T-helper 1 cell treated with Interleukin-12 subunit alpha and Interleukin-12 subunit beta and Interleukin-4 antibody, amounts not matched to agents 30 μg/mL and 1 μg/mL, for 36 hours (primary cell): ENCODE data around the gene RBP7.
"Not testable (repeated sequence)": the region's sequence is repeated elsewhere in the genome, so short reads cannot be mapped to it uniquely, and the experiment has no call there.

ENCODE experiments used
- H3K27ac Mint-ChIP-seq: one replicate; pipeline ENCODE4 v1.8.0; 2021; ENCODE audit warnings: mild to moderate bottlenecking, mixed read lengths
- H3K27me3 Mint-ChIP-seq: one replicate; pipeline ENCODE4 v1.8.0; 2021; ENCODE audit warnings: low read depth, mixed read lengths
- H3K36me3 Mint-ChIP-seq: one replicate; pipeline ENCODE4 v1.8.0; 2021; ENCODE audit warnings: low read depth, mixed read lengths
- H3K4me1 Mint-ChIP-seq: one replicate; pipeline ENCODE4 v1.8.0; 2021; ENCODE audit warnings: low read depth, mixed read lengths
- H3K4me3 Mint-ChIP-seq: one replicate; pipeline ENCODE4 v1.8.0; 2021; ENCODE audit warnings: mild to moderate bottlenecking, moderate library complexity, mixed read lengths
- H3K9me3 Mint-ChIP-seq: one replicate; pipeline ENCODE4 v1.8.0; 2021; ENCODE audit warnings: mixed read lengths

Gene RBP7

GRCh38 chr1:9996624-9997582 is at the start of gene RBP7:
Gene RBP7 (plus strand): TSS chr1:9997228. CDS start chr1:9997259, 31 bp downstream.
- Mint-ChIP-seq H3K4me3 (peak within 1 kb of the TSS; percentile 76), H3K4me1 (peaks cover 4% of the 10 kb centered on the region), H3K9me3 (no peaks in the 10 kb centered on the region), H3K27me3 (peaks cover 52% of the 10 kb centered on the region), H3K27ac (no peak within 1 kb of the TSS), H3K36me3 (peaks cover 4% of the 10 kb centered on the region)

- Mint-ChIP-seq H3K36me3 (no peaks in the 10 kb centered on the region), H3K4me1 (no peaks in the 10 kb centered on the region), H3K9me3 (no peaks in the 10 kb centered on the region), H3K27ac (no peak overlapping the region), H3K27me3 (no peaks in the 10 kb centered on the region), H3K4me3 (no peak overlapping the region)
Observed at GRCh38 chr1:9957726-9958125, 39.3 kb upstream of the RBP7 start.

DNA sequence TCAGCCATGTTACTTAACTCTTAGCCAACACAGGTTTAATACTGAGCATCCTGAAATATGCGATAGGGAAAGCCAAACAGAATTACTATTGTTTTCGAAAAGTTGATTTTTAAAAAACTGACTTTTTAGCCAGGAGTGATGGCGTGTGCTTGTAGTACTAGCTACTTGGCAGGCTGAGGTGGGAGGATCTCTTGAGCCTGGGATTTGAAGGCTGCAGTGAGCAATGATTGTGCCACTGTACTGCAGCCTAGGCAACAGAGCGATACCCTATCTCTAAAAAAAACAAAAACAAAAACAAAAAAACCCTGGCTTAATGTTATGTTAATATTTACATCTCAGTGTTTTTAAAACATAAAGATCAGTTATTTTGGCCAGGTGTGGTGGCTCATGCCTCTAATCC is 37.0 kb upstream of the RBP7 start:
- Mint-ChIP-seq H3K27ac (no peak overlapping the region), H3K4me3 (no peak overlapping the region), H3K36me3 (no peaks in the 10 kb centered on the region), H3K9me3 (no peaks in the 10 kb centered on the region), H3K4me1 (no peaks in the 10 kb centered on the region), H3K27me3 (no peaks in the 10 kb centered on the region)

- H3K4me3 Mint-ChIP-seq = no peak overlapping the region
- H3K36me3 Mint-ChIP-seq = no peaks in the 10 kb centered on the region
- H3K4me1 Mint-ChIP-seq = no peaks in the 10 kb centered on the region
- H3K9me3 Mint-ChIP-seq = no peaks in the 10 kb centered on the region
- no peak overlapping the region for H3K27ac Mint-ChIP-seq
- H3K27me3 Mint-ChIP-seq = no peaks in the 10 kb centered on the region
Observed at GRCh38 chr1:9960706-9961562, 36.1 kb upstream of the RBP7 start.

GRCh38 chr1:9984253-9984652 is 12.8 kb upstream of the RBP7 start:
- no peaks in the 10 kb centered on the region for H3K36me3 Mint-ChIP-seq
- no peak overlapping the region for H3K27ac Mint-ChIP-seq
- H3K27me3 Mint-ChIP-seq = no peaks in the 10 kb centered on the region
- no peaks in the 10 kb centered on the region for H3K4me1 Mint-ChIP-seq
- no peaks in the 10 kb centered on the region for H3K9me3 Mint-ChIP-seq
- no peak overlapping the region for H3K4me3 Mint-ChIP-seq

- H3K4me1 Mint-ChIP-seq = no peaks in the 10 kb centered on the region
- no peaks in the 10 kb centered on the region for H3K9me3 Mint-ChIP-seq
- no peaks in the 10 kb centered on the region for H3K36me3 Mint-ChIP-seq
- no peaks in the 10 kb centered on the region for H3K27me3 Mint-ChIP-seq
- H3K27ac Mint-ChIP-seq = no peak overlapping the region
- H3K4me3 Mint-ChIP-seq = no peak overlapping the region
Observed at GRCh38 chr1:9985001-9985400, 12.0 kb upstream of the RBP7 start.

DNA sequence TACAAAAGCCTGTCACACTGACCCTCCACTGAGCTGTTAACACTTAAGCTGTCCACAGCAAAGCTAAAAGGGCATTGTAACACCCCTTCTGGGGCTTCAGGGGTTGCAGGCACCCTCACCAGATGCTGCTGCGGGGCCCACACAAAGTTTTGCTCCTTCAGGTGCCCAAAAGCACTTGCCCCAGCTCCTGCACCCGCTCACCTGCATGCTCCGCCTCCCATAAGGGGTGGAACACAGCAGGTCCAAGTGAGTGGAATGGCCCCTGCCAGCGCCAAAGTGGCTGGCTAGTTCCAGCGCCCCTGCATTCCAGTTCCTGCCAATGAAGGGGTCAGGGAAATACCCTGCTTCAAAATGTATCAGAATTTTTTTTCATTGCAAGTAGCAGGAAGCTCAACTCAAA is 7.3 kb upstream of the RBP7 start:
- Mint-ChIP-seq H3K27me3 (peaks cover 12% of the 10 kb centered on the region), H3K36me3 (no peaks in the 10 kb centered on the region), H3K27ac (no peak overlapping the region), H3K4me3 (no peak overlapping the region), H3K4me1 (no peaks in the 10 kb centered on the region), H3K9me3 (no peaks in the 10 kb centered on the region)

- H3K27ac Mint-ChIP-seq = no peak overlapping the region
- no peaks in the 10 kb centered on the region for H3K36me3 Mint-ChIP-seq
- no peak overlapping the region for H3K4me3 Mint-ChIP-seq
- H3K4me1 Mint-ChIP-seq = no peaks in the 10 kb centered on the region
- no peaks in the 10 kb centered on the region for H3K9me3 Mint-ChIP-seq
- peaks cover 18% of the 10 kb centered on the region for H3K27me3 Mint-ChIP-seq
Observed at GRCh38 chr1:9990944-9991343, 6.1 kb upstream of the RBP7 start.

- Mint-ChIP-seq H3K4me3 (no peak overlapping the region), H3K27ac (no peak overlapping the region), H3K36me3 (peaks cover 4% of the 10 kb centered on the region), H3K27me3 (peaks cover 27% of the 10 kb centered on the region), H3K9me3 (no peaks in the 10 kb centered on the region), H3K4me1 (peaks cover 4% of the 10 kb centered on the region)
Observed at GRCh38 chr1:9992910-9993309, 4.1 kb upstream of the RBP7 start.

- Mint-ChIP-seq H3K4me1 (peaks cover 4% of the 10 kb centered on the region), H3K9me3 (no peaks in the 10 kb centered on the region), H3K36me3 (peaks cover 4% of the 10 kb centered on the region), H3K27me3 (peaks cover 34% of the 10 kb centered on the region), H3K27ac (no peak overlapping the region), H3K4me3 (no peak overlapping the region)
Observed at GRCh38 chr1:9993561-9994075, 3.4 kb upstream of the RBP7 start.

- no peak overlapping the region for H3K27ac Mint-ChIP-seq
- H3K4me1 Mint-ChIP-seq = peaks cover 4% of the 10 kb centered on the region
- no peak overlapping the region for H3K4me3 Mint-ChIP-seq
- peaks cover 4% of the 10 kb centered on the region for H3K36me3 Mint-ChIP-seq
- peaks cover 41% of the 10 kb centered on the region for H3K27me3 Mint-ChIP-seq
- no peaks in the 10 kb centered on the region for H3K9me3 Mint-ChIP-seq
Observed at GRCh38 chr1:10001016-10001665, 4.1 kb downstream of the RBP7 start.

- peaks cover 14% of the 10 kb centered on the region for H3K27me3 Mint-ChIP-seq
- H3K27ac Mint-ChIP-seq, H3K4me3 Mint-ChIP-seq: not testable (repeated sequence)
Observed at GRCh38 chr1:10005248-10005647, 8.2 kb downstream of the RBP7 start.

GRCh38 chr1:10007169-10007568 is 10.1 kb downstream of the RBP7 start:
- H3K4me1 Mint-ChIP-seq = no peaks in the 10 kb centered on the region
- H3K27ac Mint-ChIP-seq = no peak overlapping the region
- H3K4me3 Mint-ChIP-seq = no peak overlapping the region
- H3K36me3 Mint-ChIP-seq = no peaks in the 10 kb centered on the region
- H3K27me3 Mint-ChIP-seq = peaks cover 5% of the 10 kb centered on the region
- no peaks in the 10 kb centered on the region for H3K9me3 Mint-ChIP-seq

More at GRCh38 chr1:10005248-10005647, 8.2 kb downstream of the RBP7 start:
- H3K36me3 Mint-ChIP-seq, H3K4me1 Mint-ChIP-seq, H3K9me3 Mint-ChIP-seq: not testable (repeated sequence)

DNA sequence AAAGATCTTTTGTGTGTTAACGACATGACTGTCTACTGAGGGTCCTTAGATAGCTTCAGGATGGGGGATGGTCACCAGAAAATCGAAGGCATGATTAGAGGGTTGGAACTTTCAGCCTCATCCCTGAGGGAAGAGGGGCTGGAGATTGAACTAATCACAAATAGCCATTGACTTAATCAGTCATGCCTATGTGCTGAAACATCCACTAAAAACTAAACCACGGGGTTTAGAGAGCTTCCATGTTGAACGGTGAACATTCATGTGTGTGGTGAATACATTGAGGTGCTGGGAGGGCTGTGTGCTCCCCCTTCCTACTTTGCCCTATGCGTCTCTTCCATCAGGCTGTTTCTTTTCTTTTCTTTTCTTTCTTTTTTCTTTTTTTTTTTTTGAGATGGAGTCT is 17.0 kb downstream of the RBP7 start:
- Mint-ChIP-seq H3K4me1 (no peaks in the 10 kb centered on the region), H3K9me3 (no peaks in the 10 kb centered on the region), H3K27me3 (no peaks in the 10 kb centered on the region), H3K36me3 (no peaks in the 10 kb centered on the region), H3K27ac (no peak overlapping the region), H3K4me3 (no peak overlapping the region)
